Measurements from ENCODE around the gene FAM53A. TPM values are rescaled to one million over a fixed set of nuclear protein-coding genes. Genes with fewer than 3 reads are reported as not detected.

FAM53A gene
- total and polyA plus RNA-seq, 2 of the 4 experiments (the other 2 are of a cell fraction): 2.0 to 3.1 TPM

DNA sequence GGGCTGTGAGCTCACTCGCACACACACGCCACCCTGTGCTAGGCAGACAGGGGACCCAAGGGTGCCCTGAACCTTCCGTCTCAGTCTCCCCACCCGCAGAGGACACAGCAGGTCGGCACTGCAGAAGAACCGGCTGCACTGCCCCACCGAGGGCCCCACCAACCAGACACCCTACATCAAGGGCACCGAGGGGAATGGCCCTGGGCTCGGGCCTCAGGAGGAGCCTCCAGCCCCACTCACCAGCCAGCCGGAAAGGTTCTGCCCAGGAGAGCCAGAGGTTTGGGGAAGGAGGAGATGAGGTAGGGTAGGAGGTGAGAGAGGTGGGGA lies 45.9 kb downstream of the FAM53A start:
- WGBS, 2 experiments (ENCODE audit: extremely low coverage in 2 of 2, insufficient read length in 1 of 2): no CpG with 5 or more reads among the region's 10 CpGs

More for the DNA sequence above, 45.9 kb downstream of the FAM53A start:
- Histone ChIP-seq H4K8ac (ENCODE audit: low read depth in 2 of 2, low read length in 2 of 2) (no peak overlapping the region), H3K79me1 (ENCODE audit: low read depth in 1 of 2, low read length in 2 of 2) (no peaks in the 10 kb centered on the region), H3K27me3 (ENCODE audit: control insufficient read depth, insufficient read depth, low read length) (peaks cover 2% of the 10 kb centered on the region; the same call in 1 of the 2 replicates), H2AK5ac (ENCODE audit: low read depth, low read length) (no peak overlapping the region), H3K27ac (ENCODE audit: insufficient read depth, low read length) (no peak overlapping the region), H3K56ac (ENCODE audit: extremely low read depth, insufficient read depth, low read length) (no peak overlapping the region), H2BK15ac (ENCODE audit: low read depth, low read length) (no peak overlapping the region), H2BK5ac (ENCODE audit: low read depth, low read length, poor library complexity, severe bottlenecking) (no peak overlapping the region), H3K4me1 (ENCODE audit: control insufficient read depth, insufficient read depth, low read length) (no peaks in the 10 kb centered on the region), H2AK9ac (replicated peaks; ENCODE audit: low read depth, low read length, poor library complexity) (no peak overlapping the region), H4K91ac (ENCODE audit: insufficient read depth, low read depth, low read length) (no peak overlapping the region), H4K20me1 (ENCODE audit: insufficient read depth, low read length) (no peaks in the 10 kb centered on the region), H3K18ac (ENCODE audit: low read depth, low read length) (no peak overlapping the region), H2BK20ac (ENCODE audit: low read depth, low read length) (no peak overlapping the region), H3K9me1 (ENCODE audit: insufficient read depth, low read length) (no peaks in the 10 kb centered on the region), H3K9me3 (ENCODE audit: control insufficient read depth, insufficient read depth, low read length) (peaks cover 6% of the 10 kb centered on the region), H3K9ac (ENCODE audit: low read depth, low read length) (no peak overlapping the region), H3K23ac (ENCODE audit: low read depth, low read length) (no peak overlapping the region), H3K36me3 (ENCODE audit: control insufficient read depth, insufficient read depth, low read length) (no peaks in the 10 kb centered on the region), H3K4me2 (ENCODE audit: low read depth, low read length) (no peak overlapping the region), H2BK120ac (ENCODE audit: low read depth, low read length) (no peak overlapping the region), H2AFZ (replicated peaks; ENCODE audit: low read length, poor library complexity) (no peak overlapping the region), H4K5ac (ENCODE audit: low read depth, low read length) (no peak overlapping the region), H3K4ac (ENCODE audit: low read depth, low read length) (no peak overlapping the region), H3K14ac (replicated peaks; ENCODE audit: low read depth, low read length) (no peak overlapping the region), H3K4me3 (ENCODE audit: insufficient read depth, low read depth, low read length) (no peak overlapping the region)
- ChIA-PET CTCF (interaction anchor here (0.6 kb wide), 1 partner anchor 49 kb away, joined by 4 read pairs; no protein-coding TSS in a partner anchor), POLR2A (ENCODE audit: unreplicated experiment) (no interaction called here)
- in situ Hi-C loops (cut with MboI; ENCODE audit: low sequenced_read_pairs) (loop anchor here (10.0 to 25.0 kb wide), 2 partner anchors 283 to 476 kb away; partner anchors contain the start of gene SPON2), dilution Hi-C loops (cut with HindIII; ENCODE audit: low sequenced_read_pairs, unreplicated experiment) (no loop called here), intact Hi-C loops (cut with micrococcal nuclease) (no loop called here)
- TF ChIP-seq, protein P1, sequence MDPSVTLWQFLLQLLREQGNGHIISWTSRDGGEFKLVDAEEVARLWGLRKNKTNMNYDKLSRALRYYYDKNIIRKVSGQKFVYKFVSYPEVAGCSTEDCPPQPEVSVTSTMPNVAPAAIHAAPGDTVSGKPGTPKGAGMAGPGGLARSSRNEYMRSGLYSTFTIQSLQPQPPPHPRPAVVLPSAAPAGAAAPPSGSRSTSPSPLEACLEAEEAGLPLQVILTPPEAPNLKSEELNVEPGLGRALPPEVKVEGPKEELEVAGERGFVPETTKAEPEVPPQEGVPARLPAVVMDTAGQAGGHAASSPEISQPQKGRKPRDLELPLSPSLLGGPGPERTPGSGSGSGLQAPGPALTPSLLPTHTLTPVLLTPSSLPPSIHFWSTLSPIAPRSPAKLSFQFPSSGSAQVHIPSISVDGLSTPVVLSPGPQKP (IDR thresholded peaks at IDR 0.05; ENCODE audit: borderline replicate concordance, low read depth, low read length): no peak
- no peak for TF ChIP-seq SMC3 (IDR thresholded peaks at IDR 0.05; ENCODE audit: low read depth, low read length)
- no peak for TF ChIP-seq MAFK (IDR thresholded peaks at IDR 0.05; ENCODE audit: low read depth, low read length)
- TF ChIP-seq FOS (IDR thresholded peaks at IDR 0.05; ENCODE audit: low read depth, low read length): no peak
- no peak for TF ChIP-seq MAZ (IDR thresholded peaks at IDR 0.05; ENCODE audit: borderline replicate concordance, low read depth, low read length)
- TF ChIP-seq RFX5 (IDR thresholded peaks at IDR 0.05; ENCODE audit: low read depth, low read length): no peak
- TF ChIP-seq BHLHE40 (IDR thresholded peaks at IDR 0.05; ENCODE audit: low read depth, low read length): no peak
- TF ChIP-seq MXI1 (IDR thresholded peaks at IDR 0.05; ENCODE audit: borderline replicate concordance, low read depth, low read length): no peak
- TF ChIP-seq, protein P2, sequence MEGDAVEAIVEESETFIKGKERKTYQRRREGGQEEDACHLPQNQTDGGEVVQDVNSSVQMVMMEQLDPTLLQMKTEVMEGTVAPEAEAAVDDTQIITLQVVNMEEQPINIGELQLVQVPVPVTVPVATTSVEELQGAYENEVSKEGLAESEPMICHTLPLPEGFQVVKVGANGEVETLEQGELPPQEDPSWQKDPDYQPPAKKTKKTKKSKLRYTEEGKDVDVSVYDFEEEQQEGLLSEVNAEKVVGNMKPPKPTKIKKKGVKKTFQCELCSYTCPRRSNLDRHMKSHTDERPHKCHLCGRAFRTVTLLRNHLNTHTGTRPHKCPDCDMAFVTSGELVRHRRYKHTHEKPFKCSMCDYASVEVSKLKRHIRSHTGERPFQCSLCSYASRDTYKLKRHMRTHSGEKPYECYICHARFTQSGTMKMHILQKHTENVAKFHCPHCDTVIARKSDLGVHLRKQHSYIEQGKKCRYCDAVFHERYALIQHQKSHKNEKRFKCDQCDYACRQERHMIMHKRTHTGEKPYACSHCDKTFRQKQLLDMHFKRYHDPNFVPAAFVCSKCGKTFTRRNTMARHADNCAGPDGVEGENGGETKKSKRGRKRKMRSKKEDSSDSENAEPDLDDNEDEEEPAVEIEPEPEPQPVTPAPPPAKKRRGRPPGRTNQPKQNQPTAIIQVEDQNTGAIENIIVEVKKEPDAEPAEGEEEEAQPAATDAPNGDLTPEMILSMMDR (conservative IDR thresholded peaks at IDR 0.05; ENCODE audit: low read depth, low read length): no peak
- TF ChIP-seq RAD21 (IDR thresholded peaks at IDR 0.05; ENCODE audit: low read length): no peak
- no TSS peak for BruUV-seq (replicated peaks)
- no peak for ATAC-seq (ENCODE audit: low read depth)
- no peak for DNase-seq
